Measurements from ENCODE around the gene KLHL29.

KLHL29 gene

DNA sequence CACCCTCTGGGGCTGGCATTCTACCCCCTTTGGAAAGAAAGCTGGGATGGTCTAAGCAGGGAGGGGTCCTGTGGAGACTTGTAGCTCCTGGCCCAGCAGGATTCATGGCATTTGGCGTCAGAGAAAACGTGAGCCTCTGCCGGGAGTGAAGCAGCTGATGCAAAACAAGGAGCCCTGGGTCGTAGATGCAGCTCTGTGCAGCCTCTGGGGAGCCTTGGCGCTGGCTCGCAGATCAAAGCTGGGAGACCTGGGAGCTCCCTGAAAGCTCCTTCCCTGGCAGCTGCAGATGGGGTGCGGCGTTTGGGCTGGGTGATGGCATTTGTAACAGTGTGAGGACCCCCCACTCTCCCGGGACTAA lies 148.3 kb downstream of the KLHL29 start:
- DNase-seq = no peak

DNA sequence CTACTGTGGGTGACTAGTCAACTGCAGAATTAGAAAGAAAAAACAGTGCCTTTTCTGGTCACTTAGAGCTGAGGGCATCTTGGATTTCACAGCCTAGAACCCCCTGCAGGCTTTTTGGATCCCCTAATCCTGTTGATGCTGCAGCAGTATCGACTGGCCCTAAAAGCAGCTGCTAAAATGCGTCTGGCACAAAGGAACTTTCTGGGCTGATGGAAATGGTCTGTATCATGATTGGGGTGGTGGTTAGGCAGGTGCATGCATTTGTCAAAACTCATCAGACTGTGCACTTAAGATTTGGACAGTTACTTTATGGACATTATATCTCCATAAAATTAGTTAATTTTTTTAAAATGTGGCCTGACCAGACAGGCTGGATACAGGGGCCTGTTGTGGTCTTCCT lies 149.8 kb downstream of the KLHL29 start:
- DNase-seq = no peak

DNA sequence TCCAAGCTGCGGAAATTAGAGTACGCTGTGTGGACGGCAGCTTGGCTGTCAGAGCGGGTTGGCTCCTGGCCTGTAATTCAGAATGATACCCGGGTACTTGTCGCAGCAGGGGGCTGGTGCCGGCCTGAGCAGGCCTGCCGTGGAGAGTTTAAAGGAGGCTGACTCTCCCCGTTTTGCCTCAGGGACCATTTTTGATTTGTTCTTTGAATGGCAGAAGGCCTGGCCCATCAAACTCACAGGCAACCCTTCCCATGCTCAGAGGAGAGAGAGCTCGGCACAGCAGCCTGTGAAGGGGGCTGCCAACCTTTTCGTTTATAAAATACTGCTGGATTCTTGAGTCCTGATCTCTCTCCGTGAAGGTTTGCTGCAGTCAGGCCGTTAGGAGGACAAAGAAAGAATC lies 151.3 kb downstream of the KLHL29 start:
- DNase-seq = no peak

DNA sequence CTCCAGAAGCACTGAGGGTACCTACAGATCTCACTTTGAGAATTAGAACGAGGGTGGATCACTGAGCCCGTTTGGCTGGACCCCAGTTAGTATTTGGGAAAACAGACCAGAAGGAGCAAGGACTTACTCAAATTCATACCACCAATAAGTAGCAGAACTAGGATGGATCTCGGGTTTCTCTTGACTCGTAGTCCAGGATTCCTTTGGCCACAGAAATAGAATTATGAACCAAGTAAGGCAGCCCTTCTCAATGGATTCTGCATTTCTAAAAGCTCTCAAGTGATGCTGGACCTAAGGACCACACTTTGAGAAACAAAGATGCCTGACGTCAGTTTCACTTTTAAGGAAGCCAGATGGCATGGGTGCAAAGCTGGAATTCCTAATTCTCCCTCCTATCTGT lies 153.0 kb downstream of the KLHL29 start:
- DNase-seq = peak; percentile 48

DNA sequence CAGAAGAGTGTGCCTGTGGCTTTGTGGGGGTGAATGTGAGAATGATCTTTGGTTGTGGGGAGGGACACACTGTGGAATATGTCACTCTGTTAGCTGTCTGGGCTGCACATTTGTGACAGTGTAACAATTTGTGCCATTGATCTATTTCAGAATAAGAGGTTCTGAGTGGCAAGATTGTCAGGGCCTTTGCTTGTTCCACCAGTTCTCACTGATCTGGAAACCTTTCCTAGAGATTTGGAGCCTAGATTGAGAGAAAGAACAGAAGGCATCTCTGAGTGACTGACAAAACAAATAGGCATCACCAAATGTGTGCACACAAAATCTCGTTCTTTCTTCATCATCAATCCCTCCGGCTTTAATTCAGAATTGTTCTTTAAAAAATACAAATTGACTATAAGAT lies 153.6 kb downstream of the KLHL29 start:
- no peak for DNase-seq

DNA sequence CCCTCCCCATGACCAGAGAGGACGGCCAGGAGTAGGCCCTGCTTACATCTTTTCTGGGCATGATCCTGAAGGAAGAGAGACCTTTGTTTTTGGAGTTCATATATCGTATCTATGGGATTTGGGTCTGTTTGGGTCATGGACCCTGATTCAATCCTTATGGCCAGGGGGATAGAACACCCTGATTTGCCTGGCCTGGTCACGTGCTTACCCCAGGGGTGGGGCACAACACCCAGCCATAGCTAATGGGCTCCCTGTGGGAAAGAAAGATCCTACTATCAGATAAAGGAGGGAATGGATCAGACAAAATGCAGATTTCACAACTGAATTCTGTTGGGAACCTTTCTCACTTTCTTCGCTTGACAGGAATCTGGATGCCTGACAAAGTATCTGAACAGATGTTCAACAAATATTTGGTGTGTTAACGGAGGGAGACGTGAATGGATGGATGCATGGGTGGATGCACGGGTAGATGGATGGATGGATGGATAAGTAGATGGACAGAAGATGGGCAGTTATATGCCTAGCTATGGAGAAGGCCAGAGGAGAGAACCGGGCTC lies 155.9 kb downstream of the KLHL29 start:
- DNase-seq = no peak

DNA sequence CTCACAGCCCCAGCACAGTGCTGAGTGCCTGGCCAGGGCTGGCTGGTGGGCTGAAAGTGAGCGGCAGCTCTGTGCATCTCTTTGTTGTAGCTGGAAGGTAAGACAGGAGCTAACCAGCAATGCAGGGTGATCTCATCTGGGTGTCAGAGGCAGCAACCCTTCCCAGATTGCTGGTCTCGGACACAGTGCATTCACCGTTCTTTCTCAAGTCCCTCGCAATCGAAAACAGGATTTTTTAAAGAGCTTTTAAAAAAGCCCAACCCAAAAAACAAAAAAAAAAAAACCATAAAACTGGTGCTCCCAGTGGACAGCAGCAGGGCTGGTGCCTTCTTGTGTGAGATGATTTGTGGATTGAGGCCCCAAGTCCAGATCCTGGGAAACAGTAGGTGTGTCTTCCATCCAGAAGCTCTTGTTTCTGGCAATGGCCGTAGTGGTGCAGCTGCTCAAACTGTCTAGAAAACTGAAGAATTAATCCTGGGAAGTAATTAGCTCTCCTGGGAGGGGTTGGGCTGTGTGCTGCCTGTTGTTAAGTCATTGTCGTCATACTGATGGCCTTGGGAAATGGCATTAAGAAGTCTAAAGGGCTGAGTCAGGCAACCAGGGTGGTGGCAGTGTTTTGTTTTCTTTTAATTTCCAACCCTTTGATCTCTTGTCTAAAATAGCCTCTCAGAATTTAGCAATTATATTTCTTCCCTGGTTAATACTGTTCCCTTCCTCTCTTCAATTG lies 156.7 kb downstream of the KLHL29 start:
- DNase-seq = no peak

DNA sequence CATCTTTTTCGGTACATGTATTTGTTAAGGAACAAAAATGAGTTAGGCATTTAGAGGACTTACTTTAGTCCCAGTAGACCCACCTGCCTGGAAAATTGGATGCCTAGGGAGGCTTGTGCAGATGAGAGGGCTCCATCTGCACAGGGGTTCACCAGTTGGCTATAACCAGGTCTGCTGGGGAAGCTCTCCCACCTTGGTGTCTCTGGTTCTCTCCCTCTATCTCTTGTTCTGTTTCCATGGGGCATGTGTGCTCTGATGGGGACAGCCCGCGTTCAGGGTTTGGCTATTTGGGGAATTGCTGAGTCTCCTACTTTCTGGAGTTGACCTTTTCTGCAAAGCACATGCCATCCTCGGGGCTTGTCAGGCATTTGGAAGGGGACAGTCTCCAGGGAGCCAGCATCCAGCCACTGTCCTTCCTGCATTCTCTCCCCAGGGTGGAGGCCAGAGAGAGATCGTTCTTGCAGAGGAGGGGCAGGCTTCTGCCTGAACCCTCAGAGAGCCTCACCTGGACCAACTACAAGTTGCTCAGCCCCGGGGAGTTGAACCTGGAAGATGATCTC lies 157.3 kb downstream of the KLHL29 start:
- DNase-seq = no peak

DNA sequence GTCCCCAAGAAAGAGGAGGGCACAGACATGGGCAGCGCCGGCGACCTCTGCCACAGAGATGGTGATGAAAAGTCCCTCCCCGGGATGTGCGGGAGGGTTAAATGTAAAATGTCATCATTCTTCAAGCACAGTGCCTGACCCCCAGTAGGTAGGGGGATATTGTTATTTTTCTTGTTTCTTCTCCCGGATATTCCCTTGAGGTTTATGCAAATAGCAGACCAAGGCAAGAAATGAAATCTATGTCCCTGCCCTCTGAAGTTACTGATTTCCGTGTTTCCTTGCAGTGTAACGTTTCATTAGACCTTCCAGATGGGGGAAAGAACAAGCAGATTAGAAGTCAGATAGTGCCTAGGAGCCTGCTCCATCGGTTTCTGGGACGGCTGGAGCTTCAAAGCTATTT lies 158.3 kb downstream of the KLHL29 start:
- no peak for DNase-seq

DNA sequence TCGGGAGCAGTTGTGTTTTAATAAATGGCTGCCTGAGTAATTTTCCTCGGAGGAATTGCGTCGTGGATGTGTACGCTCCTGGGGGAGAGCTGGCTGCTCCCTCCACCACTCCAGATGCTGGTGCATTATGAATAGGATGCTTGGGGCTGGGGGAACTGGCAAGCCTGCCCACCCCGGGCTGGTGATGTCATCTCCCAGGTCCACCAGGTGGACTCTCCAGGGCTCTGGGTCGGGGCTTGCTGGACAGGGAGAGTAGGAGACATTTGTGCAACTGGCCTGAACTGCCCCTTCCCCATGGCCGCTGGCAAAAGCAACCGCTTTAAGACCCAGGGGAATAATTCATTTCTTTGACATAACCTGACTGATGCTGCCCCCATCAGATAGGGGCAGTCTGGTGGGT lies 158.7 kb downstream of the KLHL29 start:
- DNase-seq = no peak

DNA sequence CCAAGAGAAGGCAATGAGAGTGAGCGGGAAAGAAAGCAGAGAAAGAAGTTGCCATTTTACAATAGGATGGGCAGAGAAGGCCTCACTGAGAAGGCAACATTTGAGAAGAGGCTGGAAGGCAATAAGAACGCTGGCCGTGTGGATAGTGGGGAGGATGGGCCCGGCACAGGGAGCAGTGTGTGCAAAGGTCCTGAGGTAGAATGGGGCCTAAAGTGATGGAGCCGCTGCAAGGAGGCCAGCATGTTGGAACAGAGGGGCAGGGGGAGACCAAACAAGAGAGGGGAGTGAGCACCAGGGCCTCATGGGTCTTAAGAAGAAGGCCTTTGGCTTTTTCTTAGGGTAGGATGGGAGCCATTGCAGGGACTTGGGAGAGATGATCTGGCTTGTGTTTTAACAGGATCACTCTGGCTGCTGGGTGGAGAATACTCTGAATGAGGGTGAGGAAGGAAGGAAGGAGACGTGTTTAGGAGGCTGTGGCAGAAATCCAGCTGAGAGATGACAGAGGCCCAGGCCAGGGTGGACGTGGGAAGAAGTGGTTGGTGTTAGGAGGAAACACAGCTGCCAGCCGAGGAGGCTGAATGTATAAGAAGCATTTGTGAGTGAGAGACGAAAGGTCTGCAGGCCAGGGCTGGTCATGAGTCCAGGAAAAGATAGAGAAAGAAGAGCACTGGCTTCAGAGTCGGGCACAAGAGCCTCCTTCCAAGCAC lies 159.8 kb downstream of the KLHL29 start:
- no peak for DNase-seq

DNA sequence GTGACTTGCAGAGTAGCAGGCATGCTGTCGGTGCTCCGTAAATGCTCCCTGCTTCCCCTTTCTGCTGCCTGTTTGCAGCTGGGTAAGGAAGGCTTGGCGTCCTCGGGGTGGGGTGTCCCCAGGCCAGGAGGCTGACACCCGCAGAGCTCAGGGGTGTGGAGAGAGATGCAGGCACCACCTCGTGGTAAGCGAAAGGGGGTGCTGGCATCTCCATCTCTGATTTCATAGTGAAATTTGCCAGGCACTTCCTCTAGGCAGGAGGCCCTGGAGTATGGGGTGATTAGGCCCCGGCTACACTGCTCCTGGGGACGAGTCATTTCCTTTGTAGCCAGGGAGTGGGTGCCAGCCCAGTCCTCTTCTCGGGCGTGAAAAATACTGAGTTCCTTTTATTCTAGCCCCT lies 160.4 kb downstream of the KLHL29 start:
- peak; percentile 57 for DNase-seq

DNA sequence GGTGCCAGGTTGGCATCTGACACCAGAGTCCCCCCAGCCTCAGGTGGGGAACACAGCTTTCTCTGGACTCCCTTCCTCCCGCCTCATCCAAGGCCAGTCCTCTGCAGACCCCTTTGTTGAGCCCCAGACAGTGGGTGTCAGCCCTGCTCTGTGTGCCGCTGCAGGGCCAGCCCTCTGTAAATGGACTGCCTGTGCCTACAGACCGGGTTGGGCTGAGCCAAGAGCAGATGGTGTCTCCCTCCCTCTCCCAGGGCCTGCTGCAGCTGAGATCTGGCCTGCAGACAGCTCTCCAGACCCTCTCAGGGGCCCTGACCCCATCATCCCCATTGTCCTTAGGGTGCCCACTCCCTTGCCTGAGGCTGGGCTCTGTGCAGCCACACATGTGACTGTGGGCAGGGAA lies 160.8 kb downstream of the KLHL29 start:
- no peak for DNase-seq

DNA sequence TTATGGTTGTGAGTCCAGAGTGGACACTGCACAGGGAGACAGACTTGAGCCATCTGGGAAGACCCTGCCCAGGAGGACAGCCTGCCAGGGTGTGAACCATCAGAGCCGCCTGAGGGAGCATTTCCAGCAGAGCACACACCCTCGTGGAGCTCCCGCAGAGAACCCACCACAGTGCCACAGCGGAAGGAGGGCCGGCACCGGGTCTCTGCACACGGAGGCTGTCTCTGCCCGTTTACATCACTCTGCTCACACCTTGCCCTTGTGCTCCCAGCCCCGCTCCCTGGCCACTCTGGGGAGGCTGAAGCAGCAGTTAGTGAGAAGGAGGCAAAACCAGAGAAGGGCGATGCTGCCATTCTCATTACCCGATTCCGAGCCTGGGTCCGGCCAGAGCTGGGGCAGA lies 161.9 kb downstream of the KLHL29 start:
- no peak for DNase-seq

DNA sequence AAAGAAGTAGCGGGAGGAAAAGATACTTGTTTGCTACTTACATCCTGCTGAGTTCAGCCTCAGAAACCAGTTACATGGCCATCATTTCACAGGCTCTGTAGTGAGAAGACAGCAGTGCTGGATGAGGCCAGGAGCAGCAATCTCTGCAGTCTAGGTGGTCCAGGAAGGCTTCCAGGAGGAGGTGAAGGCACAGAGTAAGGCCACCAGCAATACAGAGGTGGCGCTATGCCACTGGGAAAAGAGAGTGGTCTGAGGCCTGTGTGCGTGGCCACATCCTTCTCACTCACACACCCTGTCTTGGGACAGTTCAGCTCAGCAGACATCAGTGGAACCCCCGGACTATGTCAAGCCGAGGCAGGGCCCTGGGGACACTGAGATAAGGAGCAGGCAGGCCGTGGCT lies 162.7 kb downstream of the KLHL29 start:
- DNase-seq = no peak

DNA sequence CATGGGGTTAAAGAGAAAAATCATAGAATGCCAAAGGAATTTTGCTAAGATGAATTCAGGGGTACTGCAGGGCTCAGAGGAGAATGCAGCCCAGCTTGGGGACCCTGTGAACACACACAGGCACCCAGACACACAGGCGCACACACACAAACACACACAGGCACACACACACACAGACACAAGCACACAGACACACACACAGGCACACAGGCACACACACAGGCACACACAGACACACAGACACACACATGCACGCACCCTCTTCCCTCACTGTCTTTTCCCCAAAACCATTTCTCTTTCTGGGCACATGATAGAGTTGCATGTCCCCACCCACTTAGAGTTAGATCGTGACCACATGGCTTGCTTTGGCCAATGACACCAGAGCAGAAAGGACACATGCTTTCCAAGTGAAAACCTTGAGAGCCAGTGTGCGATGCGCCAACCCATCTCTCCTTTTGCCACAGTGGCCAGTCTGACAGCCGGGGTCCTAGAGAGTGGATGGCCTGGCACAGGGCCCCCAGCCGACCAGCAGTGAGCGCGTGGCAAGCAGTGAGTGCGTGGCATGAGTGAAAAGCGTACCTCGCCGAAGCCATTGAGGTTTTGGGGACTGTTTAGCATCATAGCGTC lies 163.3 kb downstream of the KLHL29 start:
- DNase-seq = no peak

DNA sequence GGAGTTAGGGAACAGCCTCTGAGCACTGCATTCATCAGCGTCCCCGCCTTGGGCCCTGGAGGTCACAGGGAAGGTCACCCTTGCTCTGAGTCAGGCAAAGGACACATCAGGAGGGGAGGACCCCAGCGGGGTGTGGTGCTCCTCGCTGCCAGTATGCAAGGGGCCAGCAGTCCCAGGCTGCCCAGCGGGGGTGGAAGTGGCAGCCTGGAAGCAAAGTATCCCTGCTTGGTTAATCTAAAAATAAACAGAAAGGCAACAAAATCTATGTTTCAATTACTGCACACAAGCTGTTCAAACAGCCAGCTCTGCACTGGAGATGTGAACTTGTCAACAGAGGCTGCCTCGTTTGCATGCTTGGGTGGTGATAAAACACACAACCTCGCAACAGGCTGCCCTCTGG lies 164.1 kb downstream of the KLHL29 start:
- DNase-seq = no peak

DNA sequence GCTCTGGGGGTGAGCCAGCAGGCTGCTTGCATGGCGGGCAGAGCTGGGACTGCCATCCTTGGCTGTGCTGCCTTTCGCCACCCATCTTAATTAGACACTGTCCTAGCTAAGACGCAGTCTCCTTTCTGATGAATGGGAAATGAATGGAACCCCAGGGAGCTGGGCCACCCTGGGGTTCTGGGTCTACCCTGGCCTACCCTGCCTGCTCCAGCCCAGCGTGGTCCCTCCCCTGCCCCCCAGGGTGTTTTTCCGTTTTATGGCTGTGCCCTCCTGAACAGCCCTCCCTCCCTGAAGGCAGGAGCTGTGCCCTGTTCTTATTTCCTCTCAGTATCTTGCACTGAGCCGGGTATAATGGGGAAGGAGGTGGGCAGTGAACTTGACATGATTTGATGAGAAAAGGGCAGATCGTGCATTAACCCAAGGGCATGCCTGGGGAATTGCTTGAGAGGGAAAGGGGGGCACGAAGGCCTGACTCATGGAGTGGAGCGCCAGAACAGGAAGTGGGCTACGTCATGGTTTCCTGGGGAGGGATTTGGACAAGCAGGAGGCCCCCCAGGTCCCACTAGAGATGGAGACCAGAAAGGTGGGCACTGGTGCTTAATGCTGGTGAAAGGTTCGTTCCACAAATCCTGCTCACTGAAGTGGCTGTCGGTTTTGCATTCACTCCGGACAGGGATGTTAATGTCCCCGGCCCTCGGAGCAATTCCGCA lies 165.0 kb downstream of the KLHL29 start:
- peak; percentile 55 for DNase-seq

DNA sequence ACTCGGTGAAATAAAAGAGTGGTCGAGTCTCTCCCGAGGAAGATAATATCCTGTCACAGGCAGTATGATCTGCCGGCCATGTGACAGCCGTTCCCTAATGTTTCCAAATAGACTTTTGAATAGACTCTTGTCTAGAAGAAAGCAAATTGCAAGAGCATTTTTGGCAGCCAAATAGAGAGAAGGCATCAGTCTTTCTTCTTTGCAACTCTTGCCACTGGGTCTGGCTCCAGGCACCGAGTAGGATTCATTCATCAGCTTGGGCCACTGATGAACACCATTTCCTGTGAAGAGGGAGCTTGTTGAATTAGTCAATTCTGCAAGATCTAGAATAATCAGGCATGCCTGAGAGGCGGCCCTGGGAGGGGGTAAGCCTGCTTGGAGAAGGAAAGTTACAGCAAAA lies 165.6 kb downstream of the KLHL29 start:
- DNase-seq = peak; percentile 33

DNA sequence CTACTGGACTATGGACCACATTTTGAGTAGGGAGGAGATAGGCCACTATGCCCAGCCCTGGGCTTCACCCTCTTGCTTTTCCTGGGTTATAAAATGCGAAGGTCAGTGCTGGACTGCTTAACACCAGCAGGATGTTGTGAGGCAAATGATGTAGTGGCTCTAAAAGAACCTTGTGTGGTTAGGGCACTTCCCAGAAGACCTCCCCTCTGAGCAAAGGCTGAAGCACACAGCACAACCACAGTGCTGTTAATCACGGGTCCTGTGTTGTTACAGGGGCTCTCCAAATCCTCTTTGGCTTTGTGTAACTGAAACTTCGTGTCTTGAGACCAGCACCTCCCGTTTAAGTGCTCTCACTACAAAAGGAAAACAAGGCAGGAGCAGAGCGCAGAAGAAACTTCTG lies 166.9 kb downstream of the KLHL29 start:
- DNase-seq = no peak

DNA sequence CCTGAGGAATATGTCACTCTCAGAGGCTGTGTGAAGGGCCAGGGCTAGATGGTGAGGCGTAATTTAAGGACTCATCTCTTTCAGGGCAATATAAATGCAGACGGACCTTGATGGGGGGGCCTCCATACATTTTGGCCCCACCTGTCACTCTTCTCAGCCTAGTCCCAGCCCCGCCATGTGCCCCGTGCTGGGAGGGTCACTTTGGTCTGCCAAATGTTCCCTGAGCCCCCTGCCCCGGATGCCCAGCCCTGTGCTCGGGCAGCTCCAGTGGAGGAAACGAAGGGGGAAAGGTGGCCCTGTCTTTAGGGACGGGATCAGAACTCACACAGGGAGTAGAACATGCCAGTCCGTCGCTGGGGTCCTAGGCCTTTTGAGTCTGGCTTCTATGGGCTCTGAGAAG lies 168.6 kb downstream of the KLHL29 start:
- DNase-seq = no peak

DNA sequence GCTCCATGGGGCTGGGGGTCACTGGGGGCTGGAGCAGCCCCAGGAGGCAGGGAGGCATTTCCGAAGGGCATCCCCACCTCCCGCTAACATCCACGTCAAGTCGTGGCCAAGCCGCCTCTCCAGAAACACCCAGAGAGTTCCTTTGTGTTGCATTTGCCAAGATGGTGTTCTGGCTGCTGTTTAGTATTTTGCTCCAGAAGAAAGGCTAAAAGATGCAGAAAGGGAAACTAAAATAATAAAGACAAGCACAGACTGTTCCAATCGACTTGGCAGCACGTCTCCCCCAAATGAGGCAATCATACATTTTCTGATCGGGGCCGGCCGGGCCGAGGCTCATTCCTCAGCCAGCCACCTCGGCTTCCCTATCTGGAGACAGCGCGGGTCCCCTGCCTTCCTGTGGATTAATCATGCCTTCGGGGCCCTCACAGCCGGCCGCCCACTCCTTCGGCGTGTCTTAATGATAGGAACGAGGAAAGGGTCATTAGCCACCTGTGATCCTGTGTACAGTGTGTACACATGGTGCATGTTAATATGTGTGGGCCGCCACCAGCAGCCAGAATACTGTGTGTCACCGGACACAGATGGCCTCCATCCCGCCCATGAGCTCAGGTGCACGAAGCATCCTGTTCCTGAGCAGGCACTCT lies 169.2 kb downstream of the KLHL29 start:
- DNase-seq = no peak
